Raji (cell line): Measurements from ENCODE around the gene ATP2B2.

Experiments
- POLR2A ChIP-seq: IDR thresholded peaks from 2 replicates; pipeline ENCODE4 v1.6.1; 2011; ENCODE audit warnings: low read depth, low read length, control low read depth; ENCODE audit not compliant: insufficient read depth

ATP2B2 gene

DNA sequence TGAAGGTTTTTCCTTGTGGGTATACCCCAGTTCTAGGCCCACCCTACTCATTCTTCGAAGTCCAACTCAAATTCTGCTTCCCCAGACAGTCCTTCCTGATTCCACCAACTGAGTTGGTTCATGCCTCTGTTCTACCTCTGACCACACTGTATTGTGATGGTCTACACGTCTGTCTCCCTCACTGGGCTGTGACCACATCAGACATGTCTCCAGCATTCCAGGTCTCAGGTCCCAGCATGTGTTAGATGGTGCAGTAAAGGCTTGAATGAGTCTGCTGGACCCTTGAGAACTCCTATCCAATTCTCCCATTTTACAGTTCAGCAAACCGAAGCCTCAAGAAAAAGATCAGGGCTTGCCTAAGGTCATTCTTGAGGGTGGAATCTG is 2.8 kb upstream of the ATP2B2 start:
- TF ChIP-seq POLR2A, result no peak

GRCh38 chr3:10507331-10507730 is 1.9 kb upstream of the ATP2B2 start:
- no peak for TF ChIP-seq POLR2A

DNA sequence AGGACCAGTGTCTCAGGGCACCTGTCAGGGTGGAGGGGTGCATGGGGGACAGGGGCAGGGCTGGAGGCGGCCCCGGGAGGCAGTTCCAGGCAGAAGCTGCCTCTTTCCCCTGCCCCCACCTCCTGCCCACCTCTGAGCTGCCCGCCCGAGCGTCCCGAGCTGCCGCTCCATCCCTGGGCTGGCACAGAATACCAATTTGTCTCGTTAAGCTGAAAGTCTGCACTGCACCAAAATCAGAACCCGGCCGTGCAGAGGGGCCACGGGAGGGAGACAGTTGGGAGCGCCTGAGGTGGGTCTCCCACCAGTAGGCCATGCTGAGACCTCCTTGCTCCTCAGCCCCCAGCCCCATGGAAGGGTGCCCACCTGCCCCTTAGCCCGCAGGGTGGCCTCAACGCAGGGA is 1.3 kb upstream of the ATP2B2 start:
- no peak for TF ChIP-seq POLR2A

DNA sequence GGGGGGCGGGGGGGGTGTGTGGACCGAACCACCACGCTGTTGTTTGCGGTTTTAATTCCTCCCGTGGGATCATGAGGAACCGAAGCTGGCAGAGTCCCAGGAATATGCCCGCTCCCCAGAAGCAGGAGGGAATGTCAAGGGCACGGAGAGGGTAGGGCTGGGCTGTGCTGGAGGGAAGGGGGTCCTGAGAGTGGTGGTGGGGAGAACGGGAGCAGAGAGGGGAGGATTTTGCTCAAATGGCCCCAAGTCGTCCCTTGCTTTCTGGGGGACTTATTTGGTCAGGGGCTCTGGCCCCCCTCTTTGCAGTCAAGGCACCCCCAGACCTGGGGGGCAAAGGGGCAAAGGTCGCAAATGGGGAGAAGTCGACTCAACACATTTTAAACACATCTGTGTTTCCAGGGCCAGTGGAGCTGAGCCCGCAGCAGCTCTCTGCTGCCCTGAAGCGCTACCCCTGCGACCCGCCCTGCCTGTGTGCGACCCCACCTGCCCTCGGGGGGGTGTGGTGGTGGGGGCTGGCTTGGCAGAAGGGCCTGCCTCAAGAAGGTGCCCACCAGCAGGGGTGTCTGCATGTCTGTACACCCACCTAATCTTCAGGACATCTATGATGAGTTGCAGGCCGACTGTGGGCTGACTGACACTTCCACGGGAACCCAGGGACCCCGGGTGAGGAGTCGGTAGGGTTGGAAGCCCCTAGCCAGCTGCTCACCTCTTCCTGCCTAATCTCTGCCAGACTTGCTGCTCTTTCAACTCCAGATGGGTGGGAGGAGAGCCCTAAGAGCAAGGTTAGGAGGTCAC is 602 bp upstream of the ATP2B2 start:
- no peak for TF ChIP-seq POLR2A

GRCh38 chr3:10504171-10505049 is 976 bp downstream of the ATP2B2 start:
- TF ChIP-seq POLR2A, result no peak

DNA sequence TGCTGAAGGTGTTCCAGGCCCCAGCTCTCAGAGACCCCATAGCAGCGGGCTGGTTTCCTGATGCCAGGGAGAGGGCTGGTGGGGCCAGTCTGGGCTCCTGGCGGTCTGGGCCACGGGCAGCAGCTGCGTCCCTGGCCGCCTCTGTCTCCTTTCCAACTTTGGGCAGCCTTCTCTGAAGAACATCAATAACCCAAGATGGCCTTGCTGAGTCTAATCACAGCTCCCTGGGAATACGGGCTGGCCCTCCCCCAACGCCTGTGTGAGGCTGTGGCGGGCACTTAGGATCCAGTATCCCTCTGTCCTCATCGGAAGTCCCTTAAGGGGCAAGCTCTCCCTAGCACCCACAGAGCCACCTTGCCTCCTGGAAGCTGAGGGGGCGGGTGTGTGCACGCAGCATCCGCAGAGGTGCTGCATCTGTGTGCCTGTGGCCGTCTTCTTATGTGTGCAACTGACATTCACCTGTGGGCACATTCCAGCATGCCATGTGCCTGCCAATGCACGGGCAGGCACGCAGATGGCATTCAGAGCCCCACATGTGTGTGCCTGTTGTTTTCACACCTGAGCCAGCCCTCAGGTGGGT is 2.1 kb downstream of the ATP2B2 start:
- TF ChIP-seq POLR2A, result no peak

DNA sequence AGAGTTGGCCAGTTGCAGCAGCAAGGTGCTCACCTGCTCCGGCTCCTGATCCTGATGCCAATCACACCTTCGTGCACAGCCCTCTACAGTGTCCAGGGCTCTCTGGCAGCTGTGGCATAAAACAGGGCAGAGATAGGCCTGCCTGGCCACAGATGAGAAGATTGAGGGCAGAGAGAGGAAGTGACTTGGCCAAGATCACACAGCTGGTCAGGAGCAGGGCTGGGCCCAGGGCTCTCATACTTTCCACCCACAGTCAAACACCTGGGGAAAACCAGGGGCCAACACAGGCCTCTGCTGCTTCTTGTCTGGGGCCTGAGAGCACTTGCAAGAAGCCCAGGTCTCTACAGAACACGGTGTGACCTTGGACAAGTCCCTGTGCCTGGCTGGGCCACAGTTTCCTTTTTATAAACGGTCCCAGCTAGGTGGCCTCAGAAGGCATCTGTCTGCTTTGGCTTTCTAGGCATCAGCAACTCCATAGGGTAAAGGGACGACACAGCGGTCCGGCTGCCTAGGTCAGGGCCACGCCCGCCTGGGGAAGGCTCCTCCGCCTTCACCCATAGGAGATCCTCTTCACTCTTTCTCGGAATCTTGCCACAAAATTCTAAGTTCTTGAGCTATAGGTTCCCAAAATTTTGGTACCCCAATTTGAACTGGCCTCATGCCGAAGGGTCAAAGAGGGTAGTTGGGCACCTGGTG is 3.1 kb downstream of the ATP2B2 start:
- TF ChIP-seq POLR2A, result no peak

DNA sequence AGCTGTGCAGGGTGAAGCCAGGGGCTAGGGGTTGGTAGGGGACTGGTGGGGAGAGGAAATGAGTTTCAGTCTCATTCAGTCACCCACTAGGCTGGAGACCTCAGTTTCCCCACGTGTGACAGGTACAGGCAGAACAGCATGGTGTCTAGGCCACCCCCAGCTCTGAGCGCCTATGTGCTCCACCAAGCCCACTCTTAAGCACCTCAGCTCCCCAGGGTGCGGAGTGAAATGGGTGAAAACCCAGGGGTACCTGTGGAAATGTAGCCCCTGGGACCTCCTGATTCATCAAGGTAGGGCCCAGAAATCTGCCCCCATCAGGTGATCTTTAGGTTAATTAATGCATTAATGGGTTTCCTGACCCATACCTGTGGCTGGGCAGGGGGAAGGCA is 3.7 kb downstream of the ATP2B2 start:
- no peak for TF ChIP-seq POLR2A

GRCh38 chr3:10500717-10501663 is 4.4 kb downstream of the ATP2B2 start:
- TF ChIP-seq POLR2A, result no peak

DNA sequence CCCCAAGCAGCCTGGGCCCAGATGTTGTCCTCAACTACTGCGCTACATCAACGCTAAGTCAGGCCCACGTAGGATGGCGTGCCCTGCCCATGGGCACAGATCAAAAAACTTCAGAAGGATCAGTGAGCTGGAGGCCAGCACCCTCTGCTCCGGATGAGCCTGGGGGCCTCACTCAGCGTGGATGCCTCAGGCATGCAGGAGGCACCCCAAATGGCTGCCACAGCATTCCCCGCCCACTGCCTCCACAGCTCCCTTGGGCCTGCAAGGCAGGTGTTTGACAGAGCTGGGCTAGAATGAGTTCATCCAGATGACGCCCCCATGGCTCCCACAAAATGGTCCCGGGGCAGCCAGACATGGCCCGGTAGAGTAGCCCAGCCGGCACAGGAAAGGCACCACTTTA is 7.1 kb downstream of the ATP2B2 start:
- TF ChIP-seq POLR2A, result no peak

GRCh38 chr3:10497439-10497838 is 7.9 kb downstream of the ATP2B2 start:
- TF ChIP-seq POLR2A, result no peak

- TF ChIP-seq POLR2A, result no peak
Measured at GRCh38 chr3:10496121-10496863, 9.1 kb downstream of the ATP2B2 start.

- no peak for TF ChIP-seq POLR2A
Measured at GRCh38 chr3:10495614-10496013, 9.8 kb downstream of the ATP2B2 start.

DNA sequence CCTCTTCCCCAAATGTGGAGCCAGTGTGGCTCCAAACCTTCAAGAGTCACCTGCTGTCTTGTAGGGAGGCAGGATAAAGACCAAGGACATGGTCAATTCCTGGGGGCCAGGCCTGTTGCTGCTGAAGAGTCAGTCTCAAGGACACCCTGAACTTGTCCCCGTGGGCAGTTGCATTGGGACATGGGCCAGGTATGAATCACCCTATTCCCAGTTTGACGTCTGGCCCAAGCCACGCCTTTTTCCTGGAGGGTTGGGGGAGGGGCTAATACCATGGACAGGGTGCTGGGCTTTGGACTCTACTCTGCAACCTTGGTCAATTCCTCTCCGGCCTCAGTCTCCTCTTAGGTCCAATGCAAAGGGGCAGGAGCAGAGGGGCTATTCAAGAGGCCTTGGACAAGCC is 10.4 kb downstream of the ATP2B2 start:
- TF ChIP-seq POLR2A, result no peak

- no peak for TF ChIP-seq POLR2A
Measured at GRCh38 chr3:10494180-10494579, 11.2 kb downstream of the ATP2B2 start.
